GM12878 (cell line): ENCODE results near the gene FCRLA. TPM values are rescaled to one million over a fixed set of nuclear protein-coding genes. Genes with fewer than 3 reads are reported as not detected.

ENCODE experiments used
- ATAC-seq: fragments of 200-7000 bp; cut with Tn5 transposase; 3 replicates; pipeline ENCODE4 v1.9.1; 2020; ENCODE audit warnings: mild to moderate bottlenecking, moderate library complexity
- BruUV-seq: library from RNA; stranded (reverse); fragments of 400-500 nt; replicated peaks from 2 replicates; lab custom pipeline; 2021; lab: Mats Ljungman, UMichigan
- CTCF ChIA-PET: fragments of 300-600 bp; sonication (Branson Sonifier 250); formaldehyde crosslinking; extraction: SDS; loops from one replicate; lab custom pipeline; 2021; ENCODE audit warnings: inconsistent platforms; lab: Yijun Ruan, JAX
- POLR2A ChIA-PET: fragments of 350-600 bp; formaldehyde crosslinking; extraction: SDS; loops from one replicate; lab custom pipeline; 2021; ENCODE audit warnings: inconsistent platforms; lab: Charles Lee
- RAD21 ChIA-PET: fragments of 300-600 bp; sonication (Branson Sonifier 250); formaldehyde crosslinking; loops from one replicate; lab custom pipeline; 2023; ENCODE audit warnings: antibody characterized with exemption; ENCODE audit not compliant: unreplicated experiment; lab: Charles Lee
- SMC1A ChIA-PET: fragments of 300-600 bp; sonication (Branson Sonifier 250); formaldehyde crosslinking; loops from one replicate; lab custom pipeline; 2023; ENCODE audit not compliant: unreplicated experiment, uncharacterized antibody; lab: Charles Lee
- DNase-seq: peaks from one replicate; pipeline ENCODE4 v3.0.0-alpha.2; 2011; ENCODE audit warnings: low read depth, low spot score
- FAIRE-seq: peaks from 3 replicates; lab custom pipeline; 2011; peaks lifted over from hg19 to GRCh38; lab: Jason Lieb, UNC
- H2AFZ ChIP-seq: 2 replicates; pipeline ENCODE4 v1.6.0; 2011; ENCODE audit warnings: low read depth, low read length, control low read depth; ENCODE audit not compliant: control insufficient read depth
- H3K27ac ChIP-seq: 2 replicates; pipeline ENCODE4 v1.5.1; 2011; ENCODE audit warnings: control low read depth; ENCODE audit not compliant: control insufficient read depth, insufficient read depth
- H3K27me3 ChIP-seq, 2 experiments: replicated peaks in 1 of 2; 2 replicates each; pipeline versions ENCODE4 v1.6.0 to v1.6.1; 2011; ENCODE audit warnings: low read length in 1 of 2; ENCODE audit not compliant: control insufficient read depth in 2 of 2, insufficient read depth in 2 of 2
- H3K36me3 ChIP-seq, 2 experiments: 2 replicates each; pipeline ENCODE4 v1.5.1; 2011; ENCODE audit warnings: low read length in 1 of 2; ENCODE audit not compliant: control insufficient read depth in 2 of 2, insufficient read depth in 2 of 2
- H3K4me1 ChIP-seq: 2 replicates; pipeline ENCODE4 v1.6.1; 2011; ENCODE audit warnings: mild to moderate bottlenecking, low read length, moderate library complexity, mixed read lengths; ENCODE audit not compliant: control insufficient read depth, insufficient read depth
- H3K4me2 ChIP-seq: 2 replicates; pipeline ENCODE4 v1.6.0; 2011; ENCODE audit warnings: control low read depth; ENCODE audit not compliant: control insufficient read depth, insufficient read depth
- H3K4me3 ChIP-seq: fragments of 200-600 bp; sonication (generic); 2 replicates; pipeline ENCODE4 v1.5.1; 2016
- H3K79me2 ChIP-seq: 2 replicates; pipeline ENCODE4 v1.6.0; 2011; ENCODE audit warnings: low read length; ENCODE audit not compliant: control insufficient read depth, insufficient read depth
- H3K9ac ChIP-seq: 2 replicates; pipeline ENCODE4 v1.8.0; 2011; ENCODE audit warnings: low read length, control low read depth, mixed read lengths; ENCODE audit not compliant: control insufficient read depth, insufficient read depth
- H3K9me3 ChIP-seq: replicated peaks from 3 replicates; pipeline ENCODE4 v1.5.1; 2011; ENCODE audit warnings: mild to moderate bottlenecking, low read length; ENCODE audit not compliant: control insufficient read depth, insufficient read depth
- H4K20me1 ChIP-seq: 2 replicates; pipeline ENCODE4 v1.6.0; 2011; ENCODE audit not compliant: control insufficient read depth, insufficient read depth
- ATF7 ChIP-seq: fragments of 450-650 bp; IDR thresholded peaks from 2 replicates; pipeline ENCODE4 v1.6.1; 2016; ENCODE audit warnings: low read depth, mild to moderate bottlenecking
- CBFB ChIP-seq: IDR thresholded peaks from 2 replicates; pipeline ENCODE4 v1.6.1; 2016; ENCODE audit warnings: antibody characterized with exemption, low read depth
- CREM ChIP-seq: IDR thresholded peaks from 2 replicates; pipeline ENCODE4 v1.6.1; 2014; ENCODE audit warnings: antibody characterized with exemption, low read depth
- EP300 ChIP-seq, 2 experiments: fragments of 150-350 bp in 1 of 2; IDR thresholded peaks; 2 replicates each; pipeline ENCODE4 v1.6.1; 2011 to 2012; ENCODE audit warnings: low read depth in 2 of 2, low read length in 2 of 2, borderline replicate concordance in 1 of 2, improper control_type of control experiment in 1 of 2, inconsistent platforms in 1 of 2; ENCODE audit not compliant: control insufficient read depth in 1 of 2
- ETV6 ChIP-seq, 2 experiments: fragments of 450-650 bp in 1 of 2; IDR thresholded peaks in 1 of 2; conservative IDR thresholded peaks in 1 of 2; 2 replicates each; pipeline ENCODE4 v1.6.1; 2014; ENCODE audit warnings: antibody characterized with exemption in 1 of 2, borderline replicate concordance in 1 of 2, low read depth in 1 of 2, mild to moderate bottlenecking in 1 of 2, moderate library complexity in 1 of 2
- GATAD2B ChIP-seq: fragments of 450-650 bp; conservative IDR thresholded peaks from 2 replicates; pipeline ENCODE4 v1.6.1; 2017; ENCODE audit warnings: low read depth, mild to moderate bottlenecking, moderate library complexity
- IKZF2 ChIP-seq, 2 experiments: fragments of 450-650 bp; IDR thresholded peaks; 2 replicates each; pipeline ENCODE4 v1.6.1; 2017; ENCODE audit warnings: mild to moderate bottlenecking in 2 of 2, moderate library complexity in 2 of 2
- LARP7 ChIP-seq: fragments of 450-650 bp; IDR thresholded peaks from 2 replicates; pipeline ENCODE4 v1.6.1; 2017; ENCODE audit warnings: mild to moderate bottlenecking
- MTA2 ChIP-seq: fragments of 450-650 bp; IDR thresholded peaks from 2 replicates; pipeline ENCODE4 v1.6.1; 2016; ENCODE audit warnings: low read depth, mild to moderate bottlenecking, moderate library complexity
- MTA3 ChIP-seq: IDR thresholded peaks from 2 replicates; pipeline ENCODE4 v1.6.1; 2012; ENCODE audit warnings: low read length, inconsistent platforms, borderline replicate concordance
- RUNX3 ChIP-seq: IDR thresholded peaks from 2 replicates; pipeline ENCODE4 v1.6.1; 2012; ENCODE audit warnings: low read length, inconsistent platforms
- SMAD1 ChIP-seq: fragments of 450-650 bp; IDR thresholded peaks from 2 replicates; pipeline ENCODE4 v1.6.1; 2018; ENCODE audit warnings: mild to moderate bottlenecking, low read depth; ENCODE audit not compliant: partially characterized antibody
- SMAD5 ChIP-seq: IDR thresholded peaks from 2 replicates; pipeline ENCODE4 v1.6.1; 2016; ENCODE audit warnings: antibody characterized with exemption, low read depth
- SMARCA5 ChIP-seq: fragments of 450-650 bp; IDR thresholded peaks from 2 replicates; pipeline ENCODE4 v1.6.1; 2017; ENCODE audit warnings: mild to moderate bottlenecking
- SUZ12 ChIP-seq: fragments of 200-600 bp; sonication (generic); IDR thresholded peaks from one replicate; pipeline ENCODE4 v1.6.1; 2018; ENCODE audit warnings: antibody characterized with exemption, mild to moderate bottlenecking; ENCODE audit not compliant: unreplicated experiment
- TCF3 ChIP-seq: IDR thresholded peaks from 2 replicates; pipeline ENCODE4 v1.6.1; 2012; ENCODE audit warnings: low read depth, mild to moderate bottlenecking, low read length, borderline replicate concordance; ENCODE audit not compliant: insufficient read depth
- WGBS: methylation state at CpG from one replicate; pipeline ENCODE4 v1.1.6; 2016; ENCODE audit warnings: low lambda C conversion rate; ENCODE audit not compliant: insufficient replicate concordance, insufficient coverage; ENCODE audit errors: missing lambda C conversion rate; 5-methylcytosine and 5-hydroxymethylcytosine counted together
- in situ Hi-C: fragments of 300-500 bp; cut with MboI; formaldehyde crosslinking; loops from 9 replicates; pipeline ENCODE4 v1.14.3; 2018; ENCODE audit warnings: mixed read lengths
- intact Hi-C: fragments of 100-400 bp; cut with micrococcal nuclease; formaldehyde crosslinking; loops from one replicate; pipeline ENCODE4 v1.14.2; 2022; ENCODE audit not compliant: unreplicated experiment
- polyA plus RNA-seq, 11 experiments: library from polyadenylated mRNA; depleted of rRNA in 4 of 11; unstranded in 6 of 11; stranded (reverse) in 5 of 11; fragments of >200 nt; fragmentation: Nextera tagmentation in 4 of 11; fragmentation: Illumina TruSeq in 1 of 11; extraction: Ambion mirVana in 4 of 11; extraction: Trizol in 1 of 11; gene quantifications; 1 replicate in 1 of 11; 2 replicates in 10 of 11; pipeline versions ENCODE4 v1.2.1 to v1.2.3, GENCODE V29; 2011 to 2016; ENCODE audit warnings: inconsistent platforms in 2 of 11, missing spikeins in 2 of 11, low read depth in 1 of 11
- total RNA-seq, 4 experiments: library from RNA; depleted of rRNA in 3 of 4; stranded (reverse); fragments of >200 nt in 3 of 4; fragmentation: Illumina TruSeq in 1 of 4; extraction: Trizol in 1 of 4; gene quantifications; 2 replicates each; pipeline versions ENCODE4 v1.2.1 to v1.2.3, GENCODE V29; 2013 to 2021
- TF ChIP-seq, protein P1 (sequence below): IDR thresholded peaks from 2 replicates; pipeline ENCODE4 v1.6.1; 2012; ENCODE audit warnings: low read length, inconsistent platforms
- TF ChIP-seq, protein P2 (sequence below): fragments of 150-350 bp; IDR thresholded peaks from 2 replicates; pipeline ENCODE4 v1.6.1; 2016; ENCODE audit warnings: low read depth, low read length
- TF ChIP-seq, protein P3 (sequence below): IDR thresholded peaks from 2 replicates; pipeline ENCODE4 v1.6.1; 2012; ENCODE audit warnings: low read depth, low read length, improper control_type of control experiment

The FCRLA gene
- total and polyA plus RNA-seq, 10 of the 15 experiments (the other 5 are each of a cell fraction or from before 2014, with no cell fraction given) = 130 to 714 (median 374) TPM

DNA sequence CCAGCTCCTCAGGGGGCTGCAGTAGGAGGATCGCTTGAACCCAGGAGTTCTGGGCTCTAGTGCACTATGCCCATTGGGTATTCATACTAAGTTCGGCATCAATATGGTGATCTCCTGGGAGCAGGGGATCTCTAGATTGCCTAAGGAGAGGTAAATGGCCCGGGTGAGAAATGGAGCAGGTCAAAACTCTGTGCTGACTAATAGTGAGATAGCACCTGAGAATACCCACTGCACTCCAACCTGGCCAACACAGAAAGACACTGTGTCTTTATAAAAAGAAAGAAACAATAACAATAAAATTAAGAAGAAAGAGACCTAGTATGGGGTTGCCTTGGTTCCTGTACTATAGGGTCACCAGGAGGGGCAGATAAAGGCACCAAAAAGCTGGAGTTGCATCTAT lies 28.8 kb downstream of the FCRLA start:
- Histone ChIP-seq H3K4me3 (no peak overlapping the region), H3K27ac (peak overlapping the region; percentile 72), H3K79me2 (no peaks in the 10 kb centered on the region), H3K9me3 (no peaks in the 10 kb centered on the region), H2AFZ (peak overlapping the region; percentile 37; the same call in 1 of the 2 replicates), H3K4me1 (peaks cover 51% of the 10 kb centered on the region), H4K20me1 (no peaks in the 10 kb centered on the region), H3K9ac (peak overlapping the region; percentile 28), H3K36me3 (no peaks in the 10 kb centered on the region), H3K4me2 (peak overlapping the region; percentile 66), H3K27me3 (no peaks in the 10 kb centered on the region)
- SMC1A ChIA-PET = interaction anchor here (1.2 to 9.7 kb wide), 10 partner anchors 8 to 252 kb away, joined by 3 to 97 read pairs (median 29); partner anchors contain the start of genes DUSP12 and FCRLA
- intact Hi-C loops = loop anchor here (5.0 kb wide), 1 partner anchor 169 kb away; no protein-coding TSS in a partner anchor
- FAIRE-seq = no peak
- WGBS = 37% methylated on average over 3 of the region's 3 CpGs
- peak; percentile 17 for ATAC-seq
- POLR2A ChIA-PET = interaction anchor here (4.6 to 5.0 kb wide), 2 partner anchors 8 to 28 kb away, joined by 23 to 34 read pairs; partner anchors contain the start of gene FCRLA
- BruUV-seq = no TSS peak
- in situ Hi-C loops = loop anchor here (5.0 kb wide), 1 partner anchor 89 kb away; no protein-coding TSS in a partner anchor
- DNase-seq = no peak
- RAD21 ChIA-PET = interaction anchor here (2.2 to 6.4 kb wide), 4 partner anchors 8 to 88 kb away, joined by 4 to 85 read pairs (median 53); partner anchors contain the start of genes DUSP12 and FCRLA
- CTCF ChIA-PET = interaction anchor here (0.6 to 16.4 kb wide), 7 partner anchors 14 to 414 kb away, joined by 3 to 262 read pairs (median 5); partner anchors contain the start of genes DUSP12 and FCRLA
- TF ChIP-seq SMAD5 = no peak
- TF ChIP-seq MTA3 = no peak
- TF ChIP-seq GATAD2B = no peak
- TF ChIP-seq CREM = peak; percentile 22; the same call in 1 of the 2 replicates
- TF ChIP-seq SUZ12 = no peak
- no peak for TF ChIP-seq CBFB
- TF ChIP-seq MTA2 = 0 out of 2 replicates have a peak, but pooled peaks have one; percentile 10
- TF ChIP-seq, protein P1, sequence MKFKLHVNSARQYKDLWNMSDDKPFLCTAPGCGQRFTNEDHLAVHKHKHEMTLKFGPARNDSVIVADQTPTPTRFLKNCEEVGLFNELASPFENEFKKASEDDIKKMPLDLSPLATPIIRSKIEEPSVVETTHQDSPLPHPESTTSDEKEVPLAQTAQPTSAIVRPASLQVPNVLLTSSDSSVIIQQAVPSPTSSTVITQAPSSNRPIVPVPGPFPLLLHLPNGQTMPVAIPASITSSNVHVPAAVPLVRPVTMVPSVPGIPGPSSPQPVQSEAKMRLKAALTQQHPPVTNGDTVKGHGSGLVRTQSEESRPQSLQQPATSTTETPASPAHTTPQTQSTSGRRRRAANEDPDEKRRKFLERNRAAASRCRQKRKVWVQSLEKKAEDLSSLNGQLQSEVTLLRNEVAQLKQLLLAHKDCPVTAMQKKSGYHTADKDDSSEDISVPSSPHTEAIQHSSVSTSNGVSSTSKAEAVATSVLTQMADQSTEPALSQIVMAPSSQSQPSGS = 0 out of 2 replicates have a peak, but pooled peaks have one; percentile 4
- TF ChIP-seq SMARCA5 = 0 out of 2 replicates have a peak, but pooled peaks have one; percentile 30
- TF ChIP-seq RUNX3 = peak; percentile 4; the same call in 1 of the 2 replicates
- TF ChIP-seq ETV6 (conservative IDR thresholded peaks at IDR 0.05 in 1 of 2, IDR thresholded peaks at IDR 0.05 in 1 of 2; ENCODE audit: borderline replicate concordance in 1 of 2, low read depth in 1 of 2) = no peak
- TF ChIP-seq, protein P2, sequence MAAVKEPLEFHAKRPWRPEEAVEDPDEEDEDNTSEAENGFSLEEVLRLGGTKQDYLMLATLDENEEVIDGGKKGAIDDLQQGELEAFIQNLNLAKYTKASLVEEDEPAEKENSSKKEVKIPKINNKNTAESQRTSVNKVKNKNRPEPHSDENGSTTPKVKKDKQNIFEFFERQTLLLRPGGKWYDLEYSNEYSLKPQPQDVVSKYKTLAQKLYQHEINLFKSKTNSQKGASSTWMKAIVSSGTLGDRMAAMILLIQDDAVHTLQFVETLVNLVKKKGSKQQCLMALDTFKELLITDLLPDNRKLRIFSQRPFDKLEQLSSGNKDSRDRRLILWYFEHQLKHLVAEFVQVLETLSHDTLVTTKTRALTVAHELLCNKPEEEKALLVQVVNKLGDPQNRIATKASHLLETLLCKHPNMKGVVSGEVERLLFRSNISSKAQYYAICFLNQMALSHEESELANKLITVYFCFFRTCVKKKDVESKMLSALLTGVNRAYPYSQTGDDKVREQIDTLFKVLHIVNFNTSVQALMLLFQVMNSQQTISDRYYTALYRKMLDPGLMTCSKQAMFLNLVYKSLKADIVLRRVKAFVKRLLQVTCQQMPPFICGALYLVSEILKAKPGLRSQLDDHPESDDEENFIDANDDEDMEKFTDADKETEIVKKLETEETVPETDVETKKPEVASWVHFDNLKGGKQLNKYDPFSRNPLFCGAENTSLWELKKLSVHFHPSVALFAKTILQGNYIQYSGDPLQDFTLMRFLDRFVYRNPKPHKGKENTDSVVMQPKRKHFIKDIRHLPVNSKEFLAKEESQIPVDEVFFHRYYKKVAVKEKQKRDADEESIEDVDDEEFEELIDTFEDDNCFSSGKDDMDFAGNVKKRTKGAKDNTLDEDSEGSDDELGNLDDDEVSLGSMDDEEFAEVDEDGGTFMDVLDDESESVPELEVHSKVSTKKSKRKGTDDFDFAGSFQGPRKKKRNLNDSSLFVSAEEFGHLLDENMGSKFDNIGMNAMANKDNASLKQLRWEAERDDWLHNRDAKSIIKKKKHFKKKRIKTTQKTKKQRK = no peak
- no peak for TF ChIP-seq EP300 (IDR thresholded peaks at IDR 0.05; ENCODE audit: borderline replicate concordance in 1 of 2, control insufficient read depth in 1 of 2, low read depth in 2 of 2, low read length in 2 of 2)
- TF ChIP-seq IKZF2 (IDR thresholded peaks at IDR 0.05) = peak in 1 of 2 experiments; percentile 16; a peak in 2 of 4 replicates
- no peak for TF ChIP-seq SMAD1
- no peak for TF ChIP-seq ATF7
- TF ChIP-seq, protein P3, sequence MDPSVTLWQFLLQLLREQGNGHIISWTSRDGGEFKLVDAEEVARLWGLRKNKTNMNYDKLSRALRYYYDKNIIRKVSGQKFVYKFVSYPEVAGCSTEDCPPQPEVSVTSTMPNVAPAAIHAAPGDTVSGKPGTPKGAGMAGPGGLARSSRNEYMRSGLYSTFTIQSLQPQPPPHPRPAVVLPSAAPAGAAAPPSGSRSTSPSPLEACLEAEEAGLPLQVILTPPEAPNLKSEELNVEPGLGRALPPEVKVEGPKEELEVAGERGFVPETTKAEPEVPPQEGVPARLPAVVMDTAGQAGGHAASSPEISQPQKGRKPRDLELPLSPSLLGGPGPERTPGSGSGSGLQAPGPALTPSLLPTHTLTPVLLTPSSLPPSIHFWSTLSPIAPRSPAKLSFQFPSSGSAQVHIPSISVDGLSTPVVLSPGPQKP = no peak
- TF ChIP-seq TCF3 = no peak
- TF ChIP-seq LARP7 = no peak
